Measurements from ENCODE around the gene STK17A. TPM values are rescaled to one million over a fixed set of nuclear protein-coding genes. Genes with fewer than 3 reads are reported as not detected.

Gene STK17A
- polyA plus RNA-seq, 3 donors: 16.2 to 27.5 (median 25.0) TPM

GRCh38 chr7:43629857-43630256, 46.9 kb downstream of the STK17A start:
- no peak for DNase-seq

GRCh38 chr7:43630482-43630881, 47.6 kb downstream of the STK17A start:
- no peak for DNase-seq

GRCh38 chr7:43631559-43631958, 48.7 kb downstream of the STK17A start:
- DNase-seq: no peak

- DNase-seq: no peak
Observed at GRCh38 chr7:43632746-43633145, 49.8 kb downstream of the STK17A start.

- DNase-seq: no peak
Observed at GRCh38 chr7:43634384-43634783, 51.5 kb downstream of the STK17A start.

- DNase-seq: no peak
Observed at GRCh38 chr7:43636093-43636492, 53.2 kb downstream of the STK17A start.

- no peak for DNase-seq
Observed at GRCh38 chr7:43637114-43637806, 54.4 kb downstream of the STK17A start.

- DNase-seq: peak; percentile 72
Observed at GRCh38 chr7:43639858-43640491, 57.1 kb downstream of the STK17A start.

- DNase-seq: no peak
Observed at GRCh38 chr7:43640679-43641078, 57.8 kb downstream of the STK17A start.

- DNase-seq: no peak
Observed at GRCh38 chr7:43642897-43643630, 60.2 kb downstream of the STK17A start.

- no peak for DNase-seq
Observed at GRCh38 chr7:43643846-43644245, 60.9 kb downstream of the STK17A start.

GRCh38 chr7:43645699-43646226, 62.9 kb downstream of the STK17A start:
- DNase-seq: no peak

GRCh38 chr7:43646603-43647338, 63.9 kb downstream of the STK17A start:
- DNase-seq: no peak

GRCh38 chr7:43647339-43647672, 64.4 kb downstream of the STK17A start:
- no peak for DNase-seq

- DNase-seq: no peak
Observed at GRCh38 chr7:43647673-43648472, 65.0 kb downstream of the STK17A start.

- no peak for DNase-seq
Observed at GRCh38 chr7:43648473-43649406, 65.8 kb downstream of the STK17A start.

GRCh38 chr7:43649755-43650274, 66.9 kb downstream of the STK17A start:
- DNase-seq: no peak

- no peak for DNase-seq
Observed at GRCh38 chr7:43650457-43651052, 67.6 kb downstream of the STK17A start.

GRCh38 chr7:43652364-43652763, 69.5 kb downstream of the STK17A start:
- no peak for DNase-seq
